PFSK-1 (cell line): Measurements from ENCODE around the gene DHRSX.

Experiments
- FOXP2 ChIP-seq: optimal IDR thresholded peaks from 2 replicates; pipeline ENCODE3; 2011; ENCODE audit warnings: borderline replicate concordance, control low read depth, inconsistent platforms; ENCODE audit not compliant: insufficient read depth; ENCODE audit errors: extremely low read length, extremely low read depth
- POLR2AphosphoS5 ChIP-seq: IDR thresholded peaks from 2 replicates; pipeline ENCODE4 v1.6.1; 2012; ENCODE audit warnings: low read depth, mild to moderate bottlenecking, control low read depth, low read length, moderate library complexity
- SIN3A ChIP-seq: IDR thresholded peaks from 2 replicates; pipeline ENCODE4 v1.6.1; 2012; ENCODE audit warnings: mild to moderate bottlenecking, low read length, moderate library complexity, borderline replicate concordance; ENCODE audit not compliant: insufficient read depth
- TAF1 ChIP-seq: IDR thresholded peaks from 2 replicates; pipeline ENCODE4 v1.6.1; 2012; ENCODE audit warnings: low read length, control low read depth, borderline replicate concordance; ENCODE audit not compliant: insufficient read depth
- TF ChIP-seq, protein P1 (sequence below), 2 experiments: IDR thresholded peaks; 2 replicates each; pipeline versions ENCODE4 v1.6.1 to v1.8.0; 2011 to 2012; ENCODE audit warnings: low read depth in 2 of 2, low read length in 2 of 2, control low read depth in 1 of 2, inconsistent platforms in 1 of 2, mild to moderate bottlenecking in 1 of 2, moderate library complexity in 1 of 2; ENCODE audit not compliant: insufficient read depth in 1 of 2

The DHRSX gene

DNA sequence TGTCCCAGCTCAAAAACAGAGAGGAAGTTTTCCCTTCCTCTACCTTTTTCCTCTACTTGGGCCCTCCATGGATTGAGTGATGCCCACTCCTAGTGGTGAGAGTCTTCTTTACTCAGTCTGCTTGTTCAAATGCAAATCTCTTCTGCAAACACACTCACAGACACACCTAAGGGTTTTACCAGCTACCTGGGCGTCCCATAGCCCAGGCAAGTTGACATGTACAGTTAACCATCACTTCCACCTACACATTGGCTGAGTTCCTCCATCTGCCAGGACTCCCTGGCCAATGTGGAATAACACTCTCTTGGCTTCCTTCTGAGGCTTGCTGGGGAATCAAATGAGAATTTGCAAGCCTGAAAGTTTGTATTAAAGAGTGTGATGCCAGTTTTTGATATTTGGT lies 45.7 kb upstream of the DHRSX start:
- TF ChIP-seq POLR2AphosphoS5 (no peak), FOXP2 (no peak), TAF1 (no peak), SIN3A (no peak)
- TF ChIP-seq, protein P1, sequence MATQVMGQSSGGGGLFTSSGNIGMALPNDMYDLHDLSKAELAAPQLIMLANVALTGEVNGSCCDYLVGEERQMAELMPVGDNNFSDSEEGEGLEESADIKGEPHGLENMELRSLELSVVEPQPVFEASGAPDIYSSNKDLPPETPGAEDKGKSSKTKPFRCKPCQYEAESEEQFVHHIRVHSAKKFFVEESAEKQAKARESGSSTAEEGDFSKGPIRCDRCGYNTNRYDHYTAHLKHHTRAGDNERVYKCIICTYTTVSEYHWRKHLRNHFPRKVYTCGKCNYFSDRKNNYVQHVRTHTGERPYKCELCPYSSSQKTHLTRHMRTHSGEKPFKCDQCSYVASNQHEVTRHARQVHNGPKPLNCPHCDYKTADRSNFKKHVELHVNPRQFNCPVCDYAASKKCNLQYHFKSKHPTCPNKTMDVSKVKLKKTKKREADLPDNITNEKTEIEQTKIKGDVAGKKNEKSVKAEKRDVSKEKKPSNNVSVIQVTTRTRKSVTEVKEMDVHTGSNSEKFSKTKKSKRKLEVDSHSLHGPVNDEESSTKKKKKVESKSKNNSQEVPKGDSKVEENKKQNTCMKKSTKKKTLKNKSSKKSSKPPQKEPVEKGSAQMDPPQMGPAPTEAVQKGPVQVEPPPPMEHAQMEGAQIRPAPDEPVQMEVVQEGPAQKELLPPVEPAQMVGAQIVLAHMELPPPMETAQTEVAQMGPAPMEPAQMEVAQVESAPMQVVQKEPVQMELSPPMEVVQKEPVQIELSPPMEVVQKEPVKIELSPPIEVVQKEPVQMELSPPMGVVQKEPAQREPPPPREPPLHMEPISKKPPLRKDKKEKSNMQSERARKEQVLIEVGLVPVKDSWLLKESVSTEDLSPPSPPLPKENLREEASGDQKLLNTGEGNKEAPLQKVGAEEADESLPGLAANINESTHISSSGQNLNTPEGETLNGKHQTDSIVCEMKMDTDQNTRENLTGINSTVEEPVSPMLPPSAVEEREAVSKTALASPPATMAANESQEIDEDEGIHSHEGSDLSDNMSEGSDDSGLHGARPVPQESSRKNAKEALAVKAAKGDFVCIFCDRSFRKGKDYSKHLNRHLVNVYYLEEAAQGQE (IDR thresholded peaks at IDR 0.05; ENCODE audit: insufficient read depth in 1 of 2, low read depth in 2 of 2, low read length in 2 of 2), result no peak

DNA sequence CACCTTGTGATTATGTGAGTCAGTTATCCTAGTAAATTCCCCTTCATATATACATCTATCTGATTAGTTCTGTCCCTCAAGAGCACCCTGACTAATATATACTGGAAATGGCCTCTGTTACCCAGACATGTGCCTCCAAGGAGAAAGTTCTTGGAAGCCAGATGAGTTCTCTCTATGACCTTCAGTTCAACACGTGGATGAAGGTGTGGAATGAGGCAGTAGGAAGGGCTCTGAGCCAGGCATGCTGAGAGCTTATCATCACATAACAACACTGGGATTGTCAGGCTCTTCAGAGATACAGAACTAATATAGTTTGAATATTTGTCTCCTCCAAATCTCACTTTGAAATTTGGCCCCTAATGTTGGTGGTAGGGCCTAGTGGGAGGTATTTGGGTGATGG lies 44.4 kb upstream of the DHRSX start:
- TF ChIP-seq, protein P1 (IDR thresholded peaks at IDR 0.05; ENCODE audit: insufficient read depth in 1 of 2, low read depth in 2 of 2, low read length in 2 of 2), result no peak
- no peak for TF ChIP-seq TAF1
- TF ChIP-seq SIN3A, result no peak
- no peak for TF ChIP-seq FOXP2
- TF ChIP-seq POLR2AphosphoS5, result no peak

DNA sequence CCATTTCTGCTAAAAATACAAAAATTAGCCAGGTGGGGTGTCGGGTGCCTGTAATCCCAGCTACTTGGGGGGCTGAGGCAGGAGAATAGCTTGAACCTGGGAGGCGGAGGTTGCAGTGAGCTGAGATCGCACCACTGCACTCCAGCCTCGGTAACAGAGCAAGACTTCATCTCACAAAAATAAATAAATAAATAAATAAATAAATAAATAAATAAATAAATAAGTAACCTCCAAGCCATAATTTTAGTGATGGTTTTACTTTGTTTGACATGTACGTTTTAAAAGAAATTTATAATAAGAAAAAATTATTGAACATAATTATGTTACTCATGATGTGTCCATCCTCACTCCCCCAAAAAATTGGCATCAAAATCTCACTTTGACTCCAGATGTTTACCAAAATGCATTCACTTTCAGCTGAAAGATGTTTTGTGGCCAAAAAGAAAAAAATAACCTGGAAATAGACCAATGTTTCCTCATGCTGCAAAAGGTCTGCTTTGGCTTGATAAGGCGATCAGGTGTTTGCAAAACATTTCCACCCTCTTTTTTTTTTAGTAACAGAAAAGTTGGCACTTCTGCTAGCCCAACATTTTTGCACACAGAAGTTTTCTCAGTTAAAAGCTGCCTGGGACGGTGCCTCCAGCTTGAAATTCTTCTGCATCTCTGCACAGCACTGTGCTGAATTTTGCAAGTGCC lies 42.2 kb upstream of the DHRSX start:
- TF ChIP-seq POLR2AphosphoS5 (no peak), FOXP2 (no peak), SIN3A (no peak), TAF1 (no peak)

DNA sequence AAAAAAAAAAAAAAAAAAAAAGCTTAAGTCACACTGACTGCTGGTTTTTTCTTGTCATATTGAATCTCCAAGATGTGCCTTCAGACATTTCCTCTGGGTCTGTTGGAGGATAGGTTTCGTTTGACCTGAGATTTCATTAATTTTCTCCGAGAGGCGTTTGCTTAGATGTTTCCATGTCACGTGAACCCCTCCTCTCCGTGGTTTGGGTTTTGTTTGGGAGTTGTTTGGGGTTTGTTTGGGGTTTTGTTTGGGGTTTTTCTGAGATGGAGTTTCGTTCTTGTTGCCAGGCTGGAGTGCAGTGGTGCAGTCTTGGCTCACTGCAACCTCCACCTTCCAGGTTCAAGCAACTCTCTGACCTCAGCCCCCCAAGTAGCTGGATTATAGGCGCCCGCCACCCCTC lies 40.8 kb upstream of the DHRSX start:
- no peak for TF ChIP-seq SIN3A
- TF ChIP-seq POLR2AphosphoS5, result no peak
- TF ChIP-seq TAF1, result no peak
- TF ChIP-seq FOXP2, result no peak
- TF ChIP-seq, protein P1 (IDR thresholded peaks at IDR 0.05; ENCODE audit: insufficient read depth in 1 of 2, low read depth in 2 of 2, low read length in 2 of 2), result no peak

DNA sequence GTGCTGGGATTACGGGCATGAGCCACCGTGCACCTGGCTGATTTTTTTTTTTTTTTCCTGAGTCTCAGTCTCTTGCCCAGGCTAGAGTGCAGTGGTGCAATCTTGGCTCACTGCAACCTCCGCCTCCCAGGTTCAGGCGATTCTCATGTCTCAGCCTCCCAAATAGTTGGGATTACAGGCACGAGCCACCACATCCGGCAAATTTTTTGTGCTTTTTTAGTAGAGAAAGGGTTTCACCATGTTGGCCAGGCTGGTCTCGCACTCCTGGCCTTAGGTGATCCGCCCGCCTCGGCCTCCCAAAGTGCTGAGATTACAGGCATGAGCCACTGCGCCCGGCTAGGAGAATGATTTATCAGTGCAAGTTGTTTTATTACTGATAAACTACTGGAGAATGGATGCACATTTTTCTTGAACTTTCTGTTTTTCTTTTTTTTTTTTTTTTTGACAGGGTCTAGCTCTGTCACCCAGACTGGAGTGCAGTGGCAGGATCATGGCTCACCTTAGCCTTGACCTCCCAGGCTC lies 39.7 kb upstream of the DHRSX start:
- TF ChIP-seq, protein P1 (IDR thresholded peaks at IDR 0.05; ENCODE audit: insufficient read depth in 1 of 2, low read depth in 2 of 2, low read length in 2 of 2), result no peak
- TF ChIP-seq FOXP2 (no peak), POLR2AphosphoS5 (no peak), TAF1 (no peak), SIN3A (no peak)
